Fibroblast of pulmonary artery (primary cell): ENCODE results near the gene ABHD16A.

Experiments used
- DNase-seq: peaks from one replicate; pipeline ENCODE4 v3.0.0-alpha.2; 2010; ENCODE audit warnings: low read depth
- H3K4me3 ChIP-seq: replicated peaks from 2 replicates; pipeline ENCODE4 v1.5.1; 2011; ENCODE audit warnings: low read depth, mild to moderate bottlenecking, control low read depth, low read length, moderate library complexity
- TF ChIP-seq, protein P1 (sequence below): IDR thresholded peaks from 2 replicates; pipeline ENCODE4 v1.5.1; 2011; ENCODE audit warnings: mild to moderate bottlenecking, control low read depth, low read length, inconsistent platforms; ENCODE audit errors: missing control alignments

The ABHD16A gene

DNA sequence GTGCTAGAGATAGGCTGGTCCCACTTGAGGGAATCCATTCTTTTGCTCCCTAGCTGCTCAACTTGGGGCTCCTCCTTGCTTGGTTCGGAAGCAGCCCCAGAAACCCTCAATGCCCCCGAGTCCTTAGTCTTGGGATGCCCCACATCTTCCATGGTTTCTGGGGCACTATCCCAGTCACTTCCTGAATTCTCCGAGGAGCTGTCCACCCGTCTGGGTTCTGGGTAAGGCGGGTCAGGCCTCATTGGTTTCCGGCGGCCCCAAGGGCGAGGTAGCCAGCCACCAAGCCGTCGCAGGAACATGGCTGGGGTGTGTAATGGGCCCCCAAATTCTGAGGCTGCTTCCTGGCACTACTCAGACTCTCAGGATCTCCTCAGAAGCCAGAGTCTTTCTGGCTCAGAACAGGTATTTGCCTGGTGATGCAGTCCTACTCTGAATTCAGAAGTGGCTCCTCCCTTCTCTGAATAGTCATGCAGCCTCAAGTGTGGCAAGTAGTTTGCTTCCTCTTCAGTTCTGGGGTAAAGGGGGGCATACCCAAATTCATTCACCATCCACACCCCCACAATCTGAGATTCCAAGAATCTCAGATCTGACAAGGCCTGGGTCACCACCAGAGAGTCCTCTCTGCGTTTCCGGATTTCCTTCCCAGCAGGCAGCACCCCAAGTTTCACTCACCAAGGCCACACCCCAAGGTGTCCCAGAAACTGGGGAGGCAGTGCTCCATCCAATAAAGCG is 43.3 kb downstream of the ABHD16A start:
- DNase-seq: peak; percentile 18

DNA sequence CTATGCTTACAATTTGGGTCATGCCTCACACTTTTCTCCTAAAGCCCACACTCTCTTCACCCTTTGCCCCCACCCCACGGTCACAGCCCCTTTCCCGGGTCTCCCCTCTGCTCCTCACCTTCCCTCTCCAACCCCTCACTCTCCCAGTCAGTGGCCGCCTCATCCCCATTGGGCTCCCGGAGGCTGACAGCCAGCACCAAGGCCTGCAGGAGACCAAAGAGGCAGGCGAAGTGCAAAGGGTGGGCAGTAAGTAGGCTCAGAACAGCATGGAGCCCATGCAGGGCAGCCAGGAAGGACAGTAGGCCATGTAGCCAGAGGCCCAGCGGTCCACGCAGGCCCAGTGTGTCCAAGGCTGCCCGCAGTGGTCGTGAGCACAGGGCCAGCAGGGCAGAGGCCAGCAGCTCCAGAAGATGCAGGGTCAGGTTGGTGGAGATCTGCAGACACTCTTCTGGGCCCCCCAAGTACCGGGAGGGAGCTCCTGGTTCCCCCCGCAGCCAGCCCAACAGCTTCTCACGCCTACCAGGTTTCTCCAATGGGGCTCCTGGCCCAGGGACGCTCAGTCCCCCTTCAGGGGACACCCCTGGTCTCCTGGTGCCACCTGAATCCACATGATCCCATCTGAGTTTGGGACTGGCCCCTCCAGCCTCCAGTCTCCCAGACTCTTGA is 44.0 kb downstream of the ABHD16A start:
- TF ChIP-seq, protein P1, sequence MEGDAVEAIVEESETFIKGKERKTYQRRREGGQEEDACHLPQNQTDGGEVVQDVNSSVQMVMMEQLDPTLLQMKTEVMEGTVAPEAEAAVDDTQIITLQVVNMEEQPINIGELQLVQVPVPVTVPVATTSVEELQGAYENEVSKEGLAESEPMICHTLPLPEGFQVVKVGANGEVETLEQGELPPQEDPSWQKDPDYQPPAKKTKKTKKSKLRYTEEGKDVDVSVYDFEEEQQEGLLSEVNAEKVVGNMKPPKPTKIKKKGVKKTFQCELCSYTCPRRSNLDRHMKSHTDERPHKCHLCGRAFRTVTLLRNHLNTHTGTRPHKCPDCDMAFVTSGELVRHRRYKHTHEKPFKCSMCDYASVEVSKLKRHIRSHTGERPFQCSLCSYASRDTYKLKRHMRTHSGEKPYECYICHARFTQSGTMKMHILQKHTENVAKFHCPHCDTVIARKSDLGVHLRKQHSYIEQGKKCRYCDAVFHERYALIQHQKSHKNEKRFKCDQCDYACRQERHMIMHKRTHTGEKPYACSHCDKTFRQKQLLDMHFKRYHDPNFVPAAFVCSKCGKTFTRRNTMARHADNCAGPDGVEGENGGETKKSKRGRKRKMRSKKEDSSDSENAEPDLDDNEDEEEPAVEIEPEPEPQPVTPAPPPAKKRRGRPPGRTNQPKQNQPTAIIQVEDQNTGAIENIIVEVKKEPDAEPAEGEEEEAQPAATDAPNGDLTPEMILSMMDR: no peak
- H3K4me3 ChIP-seq: peak overlapping the region; percentile 96
- DNase-seq: no peak

More for the DNA sequence above, 43.3 kb downstream of the ABHD16A start:
- peak overlapping the region; percentile 96 for H3K4me3 ChIP-seq
- TF ChIP-seq, protein P1: no peak

DNA sequence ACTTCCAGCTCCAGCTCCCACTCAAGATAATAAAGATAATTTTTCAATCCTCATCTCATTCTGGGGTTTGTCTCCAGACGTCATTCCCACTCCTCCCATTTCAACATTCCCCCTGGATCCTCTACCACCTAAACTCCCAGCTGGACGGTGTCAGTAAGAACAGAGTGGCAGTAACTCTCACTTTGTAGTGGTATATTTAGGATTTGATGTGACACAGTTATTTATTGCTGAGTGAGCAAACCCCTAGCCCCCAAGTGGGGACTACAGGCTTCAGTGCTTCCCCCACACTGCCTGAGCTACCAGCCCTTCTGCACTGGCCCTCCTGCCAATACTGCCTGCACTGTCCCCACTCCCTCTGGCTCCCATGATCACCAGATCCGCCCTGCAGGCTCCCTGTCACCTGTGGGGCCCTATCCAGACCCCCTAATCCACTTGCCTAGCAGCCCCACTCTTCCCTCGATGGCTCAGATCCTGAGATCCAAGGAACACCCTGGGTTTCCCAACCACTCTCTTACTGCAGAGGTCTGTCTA is 44.9 kb downstream of the ABHD16A start:
- TF ChIP-seq, protein P1: no peak
- no peak for DNase-seq
- no peak overlapping the region for H3K4me3 ChIP-seq

DNA sequence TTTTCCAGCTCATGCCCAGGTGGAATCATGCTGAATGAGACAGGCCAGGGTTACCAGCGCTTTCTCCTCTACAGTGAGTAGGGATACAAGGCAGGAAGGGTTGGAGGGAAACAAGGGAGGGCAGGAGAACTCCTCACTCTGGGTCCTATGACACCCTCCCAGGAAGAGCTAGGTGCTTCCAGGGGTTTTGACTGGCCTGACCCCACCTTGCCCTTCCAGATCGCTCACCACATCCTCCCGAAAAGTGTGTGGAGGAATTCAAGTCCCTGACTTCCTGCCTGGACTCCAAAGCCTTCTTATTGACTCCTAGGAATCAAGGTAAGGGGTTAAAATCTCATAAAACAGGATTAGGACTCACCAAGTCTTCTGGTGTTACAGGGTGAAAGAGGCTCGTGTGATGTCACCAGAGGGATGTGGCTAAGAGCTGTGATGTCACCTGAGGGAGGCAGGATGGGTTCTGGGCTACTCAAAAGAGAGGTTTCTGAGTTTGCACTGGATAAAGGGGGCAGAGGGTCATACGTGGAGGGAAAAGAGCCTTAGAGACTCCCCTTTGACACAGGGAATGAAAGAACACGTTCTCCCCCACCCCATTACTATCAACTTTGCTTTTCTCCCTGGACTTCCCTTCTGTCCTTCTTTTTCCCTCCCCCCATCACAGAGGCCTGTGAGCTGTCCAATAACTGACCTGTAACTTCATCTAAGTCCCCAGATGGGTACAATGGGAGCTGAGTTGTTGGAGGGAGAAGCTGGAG is 45.5 kb downstream of the ABHD16A start:
- TF ChIP-seq, protein P1: no peak
- no peak overlapping the region for H3K4me3 ChIP-seq
- DNase-seq: no peak

DNA sequence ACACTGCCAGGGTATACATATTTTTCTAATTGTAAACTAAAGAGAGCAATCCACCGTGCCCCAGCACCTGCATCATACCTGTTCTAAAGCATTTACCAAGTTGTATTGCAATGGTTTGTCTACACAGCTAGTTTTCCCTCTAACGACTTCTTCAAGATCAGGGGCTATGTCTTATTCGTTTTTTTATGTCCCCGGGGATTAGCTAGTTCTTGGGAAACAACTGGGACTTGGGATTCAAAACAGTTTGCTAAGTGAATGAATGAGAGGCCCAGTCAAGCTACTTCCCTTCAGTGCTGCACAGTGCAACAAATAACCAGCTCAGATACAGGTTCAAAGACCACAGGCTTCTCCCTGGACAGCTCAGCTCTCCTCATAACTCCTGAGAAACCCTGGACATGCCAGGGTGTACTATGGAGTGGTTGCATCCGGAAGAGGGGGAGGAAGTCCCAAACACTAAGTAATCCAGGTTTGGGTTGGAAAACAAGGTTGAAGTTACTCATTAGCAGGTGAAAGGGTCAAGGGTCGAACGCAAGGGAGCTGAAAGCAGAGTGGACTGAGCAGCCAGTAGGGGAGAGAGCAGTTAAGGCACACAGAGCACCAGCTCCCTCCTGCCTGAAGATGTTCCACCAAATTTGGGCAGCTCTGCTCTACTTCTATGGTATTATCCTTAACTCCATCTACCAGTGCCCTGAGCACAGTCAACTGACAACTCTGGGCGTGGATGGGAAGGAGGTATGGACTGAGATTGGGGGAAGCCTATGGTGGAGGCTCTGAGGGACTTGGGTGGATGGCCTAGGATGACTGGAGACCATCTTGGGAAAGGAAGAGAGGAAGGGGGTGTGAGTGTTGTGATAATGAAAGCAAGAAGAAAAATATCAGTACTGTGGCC is 47.5 kb downstream of the ABHD16A start, which contains the start of gene APOM:
Gene APOM (plus strand): TSS at position 546 of the 889 bp plus-strand sequence. CDS start 73 bp downstream, at position 619.
- no peak within 1 kb of the TSS for H3K4me3 ChIP-seq
- no peak for DNase-seq
- TF ChIP-seq, protein P1: no peak
